OCI-LY1 (cell line): ENCODE data around the gene NKX1-1.

Source experiments
- CTCF ChIP-seq: fragments of 200-600 bp; sonication (generic), shearing (Covaris generic); IDR thresholded peaks from 2 replicates; pipeline ENCODE4 v1.5.1; 2017; ENCODE audit warnings: mild to moderate bottlenecking, antibody characterized with exemption, low read length, moderate library complexity, mixed read lengths
- EZH2 ChIP-seq: fragments of 200-600 bp; sonication (generic), shearing (Covaris generic); IDR thresholded peaks from 2 replicates; pipeline ENCODE4 v1.8.0; 2017; ENCODE audit warnings: borderline replicate concordance, mixed run types, mild to moderate bottlenecking, antibody characterized with exemption, low read length, moderate library complexity, mixed read lengths

- TF ChIP-seq CTCF (peak; percentile 18; the same call in 1 of the 2 replicates), EZH2 (no peak)
Measured at GRCh38 chr4:1365271-1366178, 40.7 kb downstream of the NKX1-1 start.
